Keratinocyte (primary cell): ENCODE results near the gene VMA21. TPM values are rescaled to one million over a fixed set of nuclear protein-coding genes. Genes with fewer than 3 reads are reported as not detected.

ENCODE experiments used
- DNase-seq: peaks from one replicate; pipeline ENCODE4 v3.0.0-alpha.2; 2011; ENCODE audit warnings: low read depth, missing footprints, low spot score
- FAIRE-seq: peaks from 2 replicates; lab custom pipeline; 2011; peaks lifted over from hg19 to GRCh38; lab: Jason Lieb, UNC
- H2AFZ ChIP-seq: 2 replicates; pipeline ENCODE4 v1.6.0; 2012; ENCODE audit warnings: low read length, control low read depth, inconsistent platforms; ENCODE audit not compliant: control insufficient read depth
- H3K27ac ChIP-seq: 2 replicates; pipeline ENCODE4 v1.5.1; 2011; ENCODE audit warnings: low read length; ENCODE audit not compliant: control insufficient read depth, insufficient read depth
- H3K27me3 ChIP-seq: 3 replicates; pipeline ENCODE4 v1.6.0; 2011; ENCODE audit warnings: low read length; ENCODE audit not compliant: control insufficient read depth, insufficient read depth; ENCODE audit errors: extremely low read depth
- H3K36me3 ChIP-seq, 2 experiments: 2 replicates in 1 of 2; 3 replicates in 1 of 2; pipeline ENCODE4 v1.5.1; 2011; ENCODE audit warnings: low read length in 2 of 2, mild to moderate bottlenecking in 1 of 2; ENCODE audit not compliant: control insufficient read depth in 2 of 2, insufficient read depth in 2 of 2; ENCODE audit errors: extremely low read depth in 1 of 2
- H3K4me1 ChIP-seq: 3 replicates; pipeline ENCODE4 v1.5.1; 2011; ENCODE audit warnings: low read length; ENCODE audit not compliant: control insufficient read depth, insufficient read depth; ENCODE audit errors: extremely low read depth
- H3K4me2 ChIP-seq: 3 replicates; pipeline ENCODE4 v1.6.0; 2011; ENCODE audit warnings: low read depth, low read length; ENCODE audit not compliant: control insufficient read depth, insufficient read depth; ENCODE audit errors: extremely low read depth
- H3K4me3 ChIP-seq, 3 experiments: fragments of 200-600 bp in 1 of 3; sonication (generic) in 1 of 3; 2 replicates in 2 of 3; 3 replicates in 1 of 3; pipeline ENCODE4 v1.5.1; 2011 to 2016; ENCODE audit warnings: low read length in 3 of 3, mild to moderate bottlenecking in 3 of 3, control low read depth in 2 of 3, inconsistent platforms in 1 of 3, low read depth in 1 of 3, mixed read lengths in 1 of 3, mixed run types in 1 of 3, moderate library complexity in 1 of 3; ENCODE audit not compliant: control insufficient read depth in 2 of 3, insufficient read depth in 2 of 3; ENCODE audit errors: extremely low read depth in 1 of 3
- H3K79me2 ChIP-seq: 2 replicates; pipeline ENCODE4 v1.6.0; 2012; ENCODE audit warnings: low read length; ENCODE audit not compliant: control insufficient read depth, insufficient read depth
- H3K9ac ChIP-seq: 3 replicates; pipeline ENCODE4 v1.6.0; 2011; ENCODE audit warnings: low read length; ENCODE audit not compliant: control insufficient read depth, insufficient read depth; ENCODE audit errors: extremely low read depth
- H3K9me1 ChIP-seq: 3 replicates; pipeline ENCODE4 v1.6.0; 2011; ENCODE audit warnings: low read length; ENCODE audit not compliant: control insufficient read depth, insufficient read depth; ENCODE audit errors: extremely low read depth
- H3K9me3 ChIP-seq: 2 replicates; pipeline ENCODE4 v1.5.1; 2012; ENCODE audit warnings: low read depth, low read length; ENCODE audit not compliant: control insufficient read depth
- H4K20me1 ChIP-seq: 3 replicates; pipeline ENCODE4 v1.6.0; 2011; ENCODE audit warnings: low read length; ENCODE audit not compliant: control insufficient read depth, insufficient read depth; ENCODE audit errors: extremely low read depth
- CTCF ChIP-seq, 3 experiments: IDR thresholded peaks in 1 of 3; conservative IDR thresholded peaks in 1 of 3; optimal IDR thresholded peaks in 1 of 3; 2 replicates in 2 of 3; 3 replicates in 1 of 3; pipeline versions ENCODE3 to v1.5.1; 2011; ENCODE audit warnings: low read length in 3 of 3, mild to moderate bottlenecking in 3 of 3, moderate library complexity in 2 of 3, control low read depth in 1 of 3, inconsistent platforms in 1 of 3; ENCODE audit not compliant: insufficient read depth in 2 of 3; ENCODE audit errors: extremely low read depth in 1 of 3
- EZH2 ChIP-seq: IDR thresholded peaks from one replicate; pipeline ENCODE4 v1.6.1; 2012; ENCODE audit warnings: inconsistent platforms, mild to moderate bottlenecking, low read length, moderate library complexity
- dilution Hi-C: fragments of 300-500 bp; cut with MboI; formaldehyde crosslinking; loops from one replicate; pipeline ENCODE4 v1.7.0; 2020; ENCODE audit warnings: low sequenced_read_pairs; ENCODE audit not compliant: extremely low pct_ligation_motif_present
- polyA minus RNA-seq, 3 experiments: library from RNA; depleted of rRNA, polyadenylated mRNA; stranded (reverse); fragments of >200 nt; gene quantifications; 1 replicate in 1 of 3; 2 replicates in 1 of 3; 3 replicates in 1 of 3; pipeline ENCODE4 v1.2.3, GENCODE V29; 2011
- polyA plus RNA-seq, 5 experiments: library from polyadenylated mRNA; depleted of rRNA in 3 of 5; stranded (reverse) in 3 of 5; stranded (forward) in 1 of 5; unstranded in 1 of 5; fragments of >200 nt; gene quantifications; 1 replicate in 1 of 5; 2 replicates in 3 of 5; 3 replicates in 1 of 5; pipeline versions ENCODE4 v1.2.1 to v1.2.3, GENCODE V29; 2011 to 2012; ENCODE audit warnings: missing spikeins in 2 of 5, low read depth in 1 of 5, low replicate concordance in 1 of 5

VMA21 gene
- 21.5 to 29.4 TPM (median 25.4 TPM) in 3 replicates for polyA plus RNA-seq
- polyA plus RNA-seq (2011; ENCODE audit: low read depth) = 4.0 TPM
- 20.7 and 35.3 TPM in 2 replicates for polyA plus RNA-seq (2011; cell fraction: cytosol; rRNA removed)
- polyA plus RNA-seq (2011; cell fraction: nucleus; rRNA removed) = 13.6 and 15.8 TPM in 2 replicates
- polyA plus RNA-seq (2012; ENCODE audit: low replicate concordance) = 11.9 and 15.9 TPM in 2 replicates
- 18.4 to 34.4 TPM (median 18.5 TPM) in 3 replicates for polyA minus RNA-seq
- polyA minus RNA-seq (2011; cell fraction: cytosol; rRNA and poly(A)+ RNA removed) = 49.9 TPM
- 6.8 and 14.1 TPM in 2 replicates for polyA minus RNA-seq (2011; cell fraction: nucleus; rRNA and poly(A)+ RNA removed)

GRCh38 chrX:151396825-151397740, at the start of gene VMA21:
Gene VMA21, plus strand, starts transcription at chrX:151397206. Its CDS starts 103 bp downstream, at chrX:151397309.
- H3K27ac ChIP-seq = peak within 1 kb of the TSS; percentile 82
- no peak for DNase-seq
- peak within 1 kb of the TSS; percentile 56 for H2AFZ ChIP-seq
- peak within 1 kb of the TSS; percentile 70 for H3K4me2 ChIP-seq
- no peaks in the 10 kb centered on the region for H4K20me1 ChIP-seq
- peaks cover 49% of the 10 kb centered on the region for H3K79me2 ChIP-seq
- H3K4me3 ChIP-seq = peak within 1 kb of the TSS; percentile 77 to 87 (median 87)
- TF ChIP-seq CTCF (optimal IDR thresholded peaks at IDR 0.05 in 1 of 3, IDR thresholded peaks at IDR 0.05 in 1 of 3, conservative IDR thresholded peaks at IDR 0.05 in 1 of 3; ENCODE audit: extremely low read depth in 1 of 3, insufficient read depth in 2 of 3, low read length in 3 of 3) (no peak), EZH2 (no peak)
- H3K9me3 ChIP-seq = no peaks in the 10 kb centered on the region
- no peak for FAIRE-seq
- H3K4me1 ChIP-seq = peaks cover 7% of the 10 kb centered on the region
- dilution Hi-C loops = no loop called here
- peak within 1 kb of the TSS; percentile 80 for H3K9ac ChIP-seq
- H3K9me1 ChIP-seq = no peaks in the 10 kb centered on the region
- no peaks in the 10 kb centered on the region for H3K36me3 ChIP-seq
- no peaks in the 10 kb centered on the region for H3K27me3 ChIP-seq

- H3K36me3 ChIP-seq = no peaks in the 10 kb centered on the region
- dilution Hi-C loops = no loop called here
- H4K20me1 ChIP-seq = no peaks in the 10 kb centered on the region
- FAIRE-seq (no peak), DNase-seq (no peak)
- no peaks in the 10 kb centered on the region for H3K79me2 ChIP-seq
- no peak overlapping the region for H3K4me3 ChIP-seq
- TF ChIP-seq CTCF (optimal IDR thresholded peaks at IDR 0.05 in 1 of 3, IDR thresholded peaks at IDR 0.05 in 1 of 3, conservative IDR thresholded peaks at IDR 0.05 in 1 of 3; ENCODE audit: extremely low read depth in 1 of 3, insufficient read depth in 2 of 3, low read length in 3 of 3) (no peak), EZH2 (no peak)
- H3K27me3 ChIP-seq = no peaks in the 10 kb centered on the region
- no peaks in the 10 kb centered on the region for H3K9me1 ChIP-seq
- H3K4me1 ChIP-seq = no peaks in the 10 kb centered on the region
- no peak overlapping the region for H2AFZ ChIP-seq
- H3K9ac ChIP-seq = no peak overlapping the region
- H3K27ac ChIP-seq = no peak overlapping the region
- no peak overlapping the region for H3K4me2 ChIP-seq
- no peaks in the 10 kb centered on the region for H3K9me3 ChIP-seq
These were observed 37.7 kb upstream of the VMA21 start for GRCh38 chrX:151359341-151359740.
